ENCODE data around the gene NEK1.

The NEK1 gene

DNA sequence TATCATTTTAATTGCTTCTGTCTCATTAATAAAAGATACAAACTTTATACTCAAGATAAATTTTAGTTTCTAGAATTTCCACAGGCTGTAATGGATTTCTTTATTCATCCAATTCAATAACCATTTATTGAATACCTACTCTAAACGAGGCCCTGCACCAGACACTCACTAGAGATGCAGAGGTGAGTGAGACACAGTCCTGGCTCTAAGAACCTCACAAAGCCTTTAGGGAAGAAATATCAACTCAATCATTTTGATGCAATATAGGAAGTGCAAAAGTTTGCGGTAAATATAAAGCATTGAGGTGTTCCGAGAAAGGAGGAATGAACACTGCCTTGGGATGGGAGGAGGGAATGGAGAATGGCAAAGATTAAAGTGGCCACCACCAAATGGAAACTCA, 260.0 kb downstream of the NEK1 start:
- no peak for DNase-seq

- DNase-seq = no peak
These were observed 260.5 kb downstream of the NEK1 start for GRCh38 chr4:169351872-169352271.

DNA sequence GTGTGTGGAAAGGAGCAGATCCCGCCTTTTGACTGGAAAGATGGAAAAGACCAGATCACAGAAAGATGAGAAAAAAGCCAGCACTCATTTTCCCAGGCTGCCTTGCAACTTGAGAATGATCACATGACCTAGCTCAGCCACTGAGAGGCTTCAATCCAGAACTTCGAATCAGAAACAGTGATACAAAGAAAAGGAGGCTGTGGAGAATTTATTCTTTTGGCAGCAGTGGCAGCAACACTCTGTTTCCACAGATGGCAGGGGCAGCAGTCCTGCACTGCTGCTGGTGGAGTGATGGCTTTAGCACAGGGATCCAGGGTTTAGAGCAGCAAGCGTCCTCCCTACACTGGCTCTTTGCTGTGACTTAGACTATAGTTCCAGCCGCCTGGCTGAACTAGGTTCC, 263.8 kb downstream of the NEK1 start:
- DNase-seq = no peak

DNA sequence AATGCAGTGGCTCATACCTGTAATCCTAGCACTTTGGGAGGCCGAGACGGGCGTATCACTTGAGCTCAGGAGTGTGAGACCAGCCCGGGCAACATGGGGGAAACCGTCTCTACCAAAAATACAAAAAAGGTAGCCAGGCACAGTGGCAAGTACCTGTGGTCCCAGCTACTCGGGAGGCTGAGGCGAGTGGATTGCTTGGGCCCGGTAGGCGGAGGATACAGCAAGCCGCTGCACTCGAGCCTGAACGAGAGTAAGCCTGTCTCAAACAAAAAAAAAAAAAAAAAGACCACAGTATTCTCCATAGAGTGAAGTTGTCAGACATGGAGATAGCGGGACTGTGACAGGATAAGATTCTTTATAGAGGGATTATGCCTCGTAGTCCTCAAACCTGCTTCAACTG, 265.5 kb downstream of the NEK1 start:
- no peak for DNase-seq

- DNase-seq = no peak
These were observed 267.1 kb downstream of the NEK1 start for GRCh38 chr4:169345316-169345721.

All from DMS53 (cell line).